T-helper 9 cell (primary cell): Measurements from ENCODE around the gene CTR9.

Experiments
- DNase-seq: peaks from one replicate; pipeline ENCODE4 v3.0.0-alpha.2; 2020

The CTR9 gene

DNA sequence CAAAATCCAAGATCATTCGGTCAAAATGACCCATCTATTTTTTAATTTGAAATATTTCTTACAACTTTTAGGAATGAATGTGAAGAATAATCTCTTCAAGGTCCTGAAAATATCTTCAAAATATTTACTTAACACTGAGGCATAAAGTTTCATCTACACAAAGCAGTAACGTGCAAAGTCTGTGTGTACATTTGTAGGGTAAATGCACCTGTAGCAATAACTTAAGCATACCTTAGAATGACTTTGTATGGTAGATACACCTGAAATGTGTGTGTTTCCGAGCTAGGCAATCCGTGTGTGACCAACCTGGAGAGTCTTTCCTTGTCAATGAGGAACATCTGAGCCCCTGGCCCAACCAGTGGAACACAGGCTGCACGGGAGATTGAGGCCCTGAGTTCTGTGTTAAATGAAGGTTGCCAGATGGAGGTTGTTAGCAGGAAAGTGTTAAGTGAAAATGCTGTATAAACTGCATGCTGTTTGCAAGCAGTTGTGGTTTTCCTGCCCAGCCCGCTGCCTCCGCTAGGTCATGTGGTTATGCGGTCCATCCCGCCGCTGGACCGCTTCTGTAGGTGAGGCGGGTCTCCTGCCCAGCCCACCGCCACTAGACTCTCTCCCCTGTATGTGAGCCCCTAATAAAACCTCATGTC is 7.6 kb upstream of the CTR9 start:
- peak; percentile 30 for DNase-seq

DNA sequence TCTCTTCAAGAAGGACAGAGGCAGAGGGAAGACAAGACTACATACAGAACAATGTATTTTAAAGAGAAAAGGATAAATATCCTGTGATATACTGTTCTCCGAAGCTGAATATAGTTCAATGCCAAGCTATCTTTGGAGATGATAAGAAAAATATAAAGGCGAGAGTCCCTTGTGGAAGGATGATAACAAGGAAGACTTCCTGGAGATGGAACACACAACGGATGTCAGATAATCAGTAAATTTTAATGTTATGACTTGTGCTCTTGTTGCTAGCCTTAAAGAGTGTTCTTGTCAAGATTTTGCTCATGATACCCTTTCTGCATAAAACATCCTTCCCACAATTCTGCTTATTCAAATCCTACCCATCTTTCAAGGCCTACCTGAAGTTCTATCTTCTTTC is 6.8 kb upstream of the CTR9 start:
- no peak for DNase-seq

DNA sequence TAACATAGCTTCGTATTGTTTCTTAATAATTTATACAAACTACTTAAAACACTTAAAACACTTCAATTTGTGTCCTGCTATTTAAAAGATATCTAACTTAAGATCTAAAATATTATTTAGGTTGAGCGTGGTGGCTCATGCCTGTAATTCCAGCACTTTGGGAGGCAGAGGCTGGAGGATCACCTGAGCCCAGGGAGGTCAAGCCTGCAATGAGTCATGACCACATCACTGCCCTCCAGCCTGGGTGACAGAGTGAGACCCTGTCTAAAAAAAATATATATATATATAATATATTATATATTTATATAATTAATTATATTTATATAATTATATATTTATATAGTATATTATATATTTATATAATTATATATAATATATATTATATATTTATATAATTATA is 4.2 kb upstream of the CTR9 start:
- no peak for DNase-seq

DNA sequence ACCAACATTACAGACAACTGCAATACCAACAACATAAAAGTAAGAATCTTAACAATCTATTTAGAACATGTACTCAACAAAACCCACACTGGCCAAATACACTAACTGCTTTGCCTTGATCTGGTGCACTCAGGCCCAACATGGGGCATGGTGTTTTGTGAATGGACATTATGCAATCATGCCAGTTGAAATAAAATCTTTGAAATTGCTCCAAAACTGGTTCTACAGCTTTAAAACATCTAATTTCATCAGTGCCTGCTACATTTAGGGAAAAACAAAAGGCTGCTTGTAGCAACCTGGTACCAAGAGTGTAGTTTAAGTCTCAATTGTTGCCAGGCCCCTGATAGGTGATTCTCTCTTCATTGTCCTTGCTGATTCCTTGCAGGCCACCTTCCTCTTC is 3.3 kb upstream of the CTR9 start:
- DNase-seq: no peak

DNA sequence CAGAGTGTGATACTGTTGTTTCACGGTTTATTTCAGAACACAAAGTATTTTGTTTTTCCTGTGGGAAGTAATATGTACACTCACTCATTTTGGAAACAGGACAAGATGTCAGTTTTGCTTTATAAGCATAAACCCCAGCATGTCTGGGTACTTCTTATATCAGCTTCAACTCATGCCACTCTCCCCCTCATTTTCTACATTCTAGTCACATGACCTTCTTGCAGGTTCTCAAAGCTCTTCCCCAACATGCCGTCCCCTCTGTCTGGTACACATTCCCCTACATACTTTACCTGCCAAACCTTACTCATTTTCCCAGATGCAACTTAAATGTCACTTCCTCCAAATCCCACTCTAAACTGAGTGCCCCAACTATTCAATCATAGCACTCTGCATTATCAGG is 1.6 kb upstream of the CTR9 start:
- DNase-seq: no peak

DNA sequence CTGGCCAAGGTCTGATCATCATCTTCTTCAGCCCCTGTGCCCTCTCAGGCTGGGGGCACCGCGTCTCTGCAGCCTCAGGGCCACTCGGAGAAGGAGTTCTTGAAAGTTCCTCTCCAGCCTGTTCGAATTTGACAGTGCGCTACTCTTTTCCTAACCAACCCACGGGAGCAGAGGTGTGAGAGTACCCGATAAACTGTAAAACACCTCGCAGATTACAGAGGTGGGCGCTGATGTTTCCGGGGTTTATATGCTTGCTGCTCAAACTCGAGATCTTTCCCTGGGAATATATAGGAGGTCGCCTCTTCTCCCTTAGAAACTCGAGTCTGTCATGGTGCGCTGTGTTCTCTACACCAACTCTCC is 515 bp downstream of the CTR9 start:
- DNase-seq: no peak

DNA sequence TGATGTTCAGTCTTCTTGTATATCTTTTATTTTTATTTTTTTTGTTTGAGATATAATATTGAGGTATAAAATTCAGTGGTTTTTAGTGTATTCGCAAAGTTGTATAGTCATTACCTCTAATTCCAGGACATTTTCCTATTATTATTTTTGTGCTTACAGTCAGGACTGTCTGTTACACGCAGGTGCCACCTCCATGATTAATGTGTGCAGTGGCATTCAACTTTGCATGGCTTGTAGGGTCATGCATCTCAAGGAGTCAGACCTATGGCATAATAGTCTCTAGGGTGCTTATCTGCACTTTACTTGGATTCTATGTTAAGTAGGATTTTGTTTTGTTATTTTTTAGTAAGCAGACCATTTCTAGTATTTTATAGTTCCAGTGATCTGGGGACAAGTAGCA is 1.0 kb downstream of the CTR9 start:
- DNase-seq: no peak

DNA sequence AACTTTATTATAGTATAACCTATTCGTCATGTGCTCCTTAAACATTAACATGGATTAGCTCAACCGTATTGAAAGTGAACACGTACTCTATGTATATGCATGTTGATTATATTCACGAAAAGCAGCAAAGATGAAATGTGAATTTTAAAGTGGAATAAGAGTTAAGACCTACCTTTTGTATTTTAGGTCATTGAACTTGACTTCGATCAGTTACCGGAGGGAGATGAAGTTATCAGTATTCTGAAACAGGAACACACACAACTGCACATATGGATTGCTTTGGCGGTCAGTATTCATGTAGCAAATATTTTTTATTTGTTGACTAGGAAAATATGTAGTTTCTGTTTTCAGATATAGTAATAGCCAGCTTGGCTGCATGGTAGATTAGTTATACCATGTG is 1.4 kb downstream of the CTR9 start:
- DNase-seq: no peak

DNA sequence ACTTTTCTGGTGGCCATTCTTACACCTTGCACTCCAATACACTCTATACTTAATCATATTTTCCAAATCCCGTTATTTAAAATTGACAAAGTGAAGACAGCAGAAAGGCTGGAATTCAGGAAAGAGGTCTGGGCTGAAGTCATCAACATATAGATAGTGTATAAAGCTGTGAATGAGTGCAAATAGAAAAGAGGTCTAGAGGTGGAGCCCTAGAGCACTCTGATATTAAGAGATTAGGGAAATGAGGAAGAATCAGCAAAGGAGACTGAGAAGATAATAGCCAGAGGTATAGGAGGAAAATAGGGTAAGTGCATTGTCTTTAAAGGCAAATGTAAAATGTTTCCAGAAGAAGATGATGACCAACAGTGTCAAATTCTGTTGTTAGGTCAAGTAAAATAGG is 7.9 kb downstream of the CTR9 start:
- DNase-seq: no peak

DNA sequence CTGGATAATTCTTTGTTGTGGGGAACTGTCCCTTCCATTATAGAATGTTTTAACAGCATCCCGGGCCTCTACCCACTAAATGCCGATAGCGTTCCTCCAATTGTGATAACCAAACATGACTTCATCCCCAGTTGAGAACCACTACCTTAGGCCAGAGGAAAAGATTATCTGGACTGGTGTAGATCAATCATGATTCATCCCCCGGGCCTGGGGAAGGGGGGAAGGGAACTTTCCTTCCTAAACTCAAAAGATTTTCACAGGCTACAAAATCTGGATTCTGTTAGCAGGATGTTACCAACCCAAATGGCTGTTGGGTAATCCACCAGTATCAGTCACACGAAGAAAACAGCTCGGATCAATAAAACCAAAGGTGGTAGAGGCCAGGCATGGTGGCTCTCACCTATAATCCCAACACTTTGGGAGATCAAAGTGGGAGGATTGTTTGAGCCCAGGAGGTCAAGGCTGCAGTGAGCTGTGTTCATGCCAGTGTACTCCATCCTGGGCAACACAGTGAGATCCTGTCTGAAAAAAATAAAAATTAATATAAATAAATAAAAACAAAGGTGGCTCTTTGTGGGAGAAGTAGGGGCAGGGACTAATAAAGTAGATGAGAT is 10.1 kb downstream of the CTR9 start:
- DNase-seq: no peak

DNA sequence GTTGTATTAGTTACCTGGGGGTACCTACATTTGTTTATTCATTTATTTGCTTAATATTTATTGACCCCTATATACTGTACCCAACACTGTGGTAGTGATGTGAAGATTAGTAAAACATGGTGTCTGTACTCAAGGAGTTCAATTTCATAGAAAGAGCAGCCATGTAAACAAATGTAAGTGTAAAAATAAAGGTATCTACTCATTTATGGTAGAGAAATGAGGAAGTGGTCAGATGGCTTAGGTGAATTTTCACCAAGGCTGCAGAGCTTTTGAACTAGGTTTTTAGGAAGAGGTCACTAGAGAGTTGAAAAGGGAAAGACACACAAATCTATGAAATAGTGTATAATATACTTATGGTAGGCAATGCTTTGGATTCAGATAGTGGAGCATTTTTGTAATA is 11.1 kb downstream of the CTR9 start:
- no peak for DNase-seq

DNA sequence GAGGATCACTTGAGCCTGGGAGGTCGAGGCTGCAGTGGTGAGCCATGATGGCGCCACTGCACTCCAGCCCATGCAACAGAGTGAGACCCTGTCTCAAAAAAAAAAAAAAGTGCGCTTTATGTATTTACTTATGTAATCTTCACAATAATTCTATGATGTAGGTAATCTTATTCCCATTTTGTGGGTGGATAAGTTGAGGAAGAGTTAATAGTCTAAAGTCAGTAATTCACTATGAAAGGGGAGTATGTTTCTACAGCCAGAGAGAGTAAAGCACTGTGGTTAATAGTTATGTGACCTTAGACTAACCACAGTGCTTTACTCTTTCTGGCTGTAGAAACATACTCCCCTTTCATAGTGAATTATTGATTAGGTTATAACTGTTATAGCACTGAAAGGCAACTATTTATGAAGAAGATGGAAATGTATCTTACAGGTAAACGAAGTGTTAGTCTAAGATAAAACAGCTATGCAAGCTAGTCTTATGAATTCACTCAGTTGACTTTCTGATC is 11.9 kb downstream of the CTR9 start:
- DNase-seq: no peak

DNA sequence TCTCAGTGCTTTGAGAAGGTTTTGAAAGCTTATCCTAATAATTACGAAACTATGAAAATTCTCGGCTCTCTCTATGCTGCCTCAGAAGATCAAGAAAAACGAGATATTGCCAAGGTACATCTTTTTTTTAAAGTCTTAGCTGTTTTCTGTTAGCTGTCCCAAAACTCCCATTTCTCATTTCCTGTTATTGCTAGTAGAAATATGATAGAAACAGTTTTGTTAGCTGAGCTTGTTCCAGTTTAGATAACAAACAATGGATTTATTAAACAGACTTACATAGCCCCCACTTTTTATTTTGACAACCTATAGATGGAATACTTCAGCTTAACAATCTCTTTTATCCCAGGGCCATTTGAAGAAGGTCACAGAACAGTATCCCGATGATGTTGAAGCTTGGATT is 12.7 kb downstream of the CTR9 start:
- DNase-seq: no peak

DNA sequence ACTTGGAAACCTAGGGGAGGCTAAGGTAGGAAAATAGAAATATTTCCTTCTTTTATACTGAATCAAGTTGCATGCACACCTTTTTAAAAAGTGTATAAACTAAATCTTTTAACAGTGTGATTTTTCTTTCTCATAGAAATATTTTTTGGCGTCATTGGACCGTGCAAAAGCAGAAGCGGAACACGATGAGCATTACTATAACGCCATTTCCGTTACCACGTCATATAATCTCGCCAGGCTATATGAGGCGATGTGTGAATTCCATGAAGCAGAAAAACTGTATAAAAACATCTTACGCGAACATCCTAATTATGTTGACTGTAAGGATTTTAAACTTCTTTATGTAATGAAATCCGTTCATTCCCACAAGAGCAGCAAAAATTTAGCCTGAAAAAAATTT is 13.4 kb downstream of the CTR9 start:
- no peak for DNase-seq

DNA sequence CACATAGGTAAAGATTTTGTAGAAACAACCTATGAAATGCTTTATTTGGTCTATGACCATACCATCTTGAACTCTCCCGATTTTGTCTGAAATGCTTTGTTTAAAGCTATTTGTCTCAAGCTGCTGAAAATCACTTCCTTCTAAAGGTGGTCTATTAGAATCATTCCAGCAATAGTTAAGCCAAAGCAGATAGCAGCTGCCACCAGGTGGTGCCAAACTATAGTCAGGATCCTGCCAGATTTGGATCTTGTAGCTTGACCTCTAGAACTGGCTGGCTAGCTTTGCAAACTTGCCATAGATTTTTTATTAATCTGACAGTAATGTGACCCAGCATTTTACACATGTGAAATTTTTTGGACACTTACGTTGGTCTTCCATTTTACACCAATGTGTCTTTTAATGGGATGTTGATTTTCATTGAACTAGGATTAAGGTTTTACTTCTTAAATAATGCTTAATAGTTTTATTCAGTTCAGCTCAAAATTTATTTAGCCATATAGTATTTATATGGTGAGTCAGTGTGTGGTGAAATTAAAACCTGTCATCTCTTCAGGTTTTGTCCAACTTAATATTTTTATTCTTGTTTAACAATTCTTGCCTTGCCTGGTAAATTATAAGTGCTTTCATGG is 19.7 kb downstream of the CTR9 start:
- DNase-seq: peak; percentile 10

DNA sequence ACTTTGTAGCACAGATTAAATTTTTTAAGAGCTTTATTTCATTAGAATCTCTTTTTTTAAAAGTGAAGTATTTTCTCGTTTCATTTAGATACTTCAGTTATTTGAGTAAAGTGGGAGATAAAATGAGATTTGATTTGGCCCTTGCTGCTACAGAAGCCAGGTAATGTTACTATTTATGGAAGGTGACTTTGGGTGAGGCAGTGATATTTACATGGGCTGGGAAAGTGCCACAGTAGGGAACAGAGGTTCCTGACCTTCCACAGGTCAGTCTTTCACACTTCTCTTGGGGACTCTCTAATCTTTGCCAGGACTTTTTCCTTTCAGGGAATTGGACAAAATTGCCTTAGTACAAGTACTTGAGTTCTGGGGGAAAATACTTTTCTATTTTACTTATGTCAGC is 20.4 kb downstream of the CTR9 start:
- no peak for DNase-seq

DNA sequence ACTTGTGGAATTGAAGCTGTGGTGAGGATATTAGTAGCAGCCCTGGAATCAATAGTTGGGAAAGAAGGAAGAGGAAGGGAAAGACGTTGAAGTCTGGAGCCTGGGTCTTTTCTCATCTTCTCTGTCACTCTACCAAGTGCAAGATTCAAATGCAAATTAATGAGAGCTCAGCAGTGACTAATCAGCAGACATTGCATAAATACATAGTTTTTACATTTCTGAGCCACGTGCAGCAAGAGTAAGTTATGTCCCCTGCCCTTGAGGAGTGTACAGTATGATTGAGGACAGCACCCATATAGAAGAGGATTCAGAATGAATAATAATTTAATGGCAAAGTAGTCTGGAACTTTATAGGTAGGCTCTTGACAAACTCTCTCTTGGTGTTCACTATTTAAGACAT is 23.8 kb downstream of the CTR9 start:
- no peak for DNase-seq

DNA sequence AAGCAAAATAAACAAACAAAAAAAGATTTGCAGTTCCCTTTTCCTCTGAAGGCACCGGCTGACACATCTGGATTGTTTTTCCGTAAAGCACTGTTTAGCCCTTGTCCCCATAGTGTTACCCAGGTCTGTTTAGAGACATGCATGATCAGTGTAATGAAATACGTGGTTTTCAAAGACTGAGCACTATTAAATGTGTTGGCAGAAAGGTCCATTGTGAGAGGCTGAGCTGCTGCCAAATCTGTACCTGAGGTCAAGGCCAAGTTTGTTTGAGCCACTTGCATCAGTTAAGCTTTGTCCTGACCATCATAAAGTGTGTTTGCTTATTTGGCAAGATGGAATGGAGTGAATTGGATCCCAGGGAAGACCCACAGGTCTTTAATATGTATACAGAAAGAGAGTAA is 26.3 kb downstream of the CTR9 start:
- no peak for DNase-seq

DNA sequence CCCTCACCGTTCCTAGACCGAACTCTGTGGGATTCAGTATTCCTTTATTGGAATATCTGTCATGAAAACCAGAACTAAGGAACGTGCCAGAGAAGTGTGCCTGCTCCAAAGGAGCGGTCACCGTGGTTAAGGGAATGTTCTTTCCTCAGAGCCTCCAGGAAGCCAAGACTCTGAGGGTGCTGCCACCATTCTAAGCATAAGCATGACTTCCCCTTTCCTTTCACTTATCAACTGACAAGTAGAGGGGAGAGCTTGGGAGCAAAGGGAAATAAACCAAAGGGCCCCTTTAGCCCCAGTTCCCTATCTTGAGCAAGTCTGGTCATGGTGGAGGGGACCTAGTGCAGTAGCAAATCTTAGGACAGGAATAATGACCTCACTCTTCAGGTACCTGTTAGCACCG is 26.8 kb downstream of the CTR9 start:
- DNase-seq: no peak

DNA sequence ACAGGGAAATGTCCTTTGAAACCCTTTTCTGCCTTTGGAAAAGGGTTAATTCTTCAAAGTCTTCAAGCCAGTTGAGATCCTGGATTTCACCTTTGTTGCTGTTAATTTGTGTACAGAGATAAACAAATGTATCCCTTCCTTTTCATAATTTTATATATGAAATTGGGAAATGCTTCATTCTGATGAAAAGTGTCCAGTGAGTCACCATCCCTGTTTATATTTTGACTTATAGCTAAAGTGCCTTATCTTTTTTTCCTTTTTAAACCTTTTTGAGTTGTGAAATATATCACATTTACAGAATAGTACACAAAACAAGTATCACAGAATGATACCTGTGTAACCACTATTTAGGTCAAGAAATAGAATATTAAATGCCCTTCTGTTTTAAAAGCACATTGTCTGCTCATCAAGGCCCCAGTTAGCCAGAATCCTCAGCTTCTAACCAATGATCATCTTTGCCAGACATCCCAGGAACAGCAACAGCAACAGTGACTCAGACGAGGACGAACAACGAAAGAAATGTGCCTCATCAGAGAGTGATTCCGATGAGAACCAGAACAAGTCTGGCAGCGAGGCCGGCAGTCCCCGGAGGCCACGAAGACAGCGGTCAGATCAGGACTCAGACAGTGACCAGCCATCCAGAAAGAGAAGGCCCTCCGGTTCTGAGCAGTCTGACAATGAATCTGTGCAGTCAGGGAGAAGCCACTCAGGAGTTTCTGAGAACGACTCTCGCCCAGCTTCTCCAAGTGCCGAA is 27.3 kb downstream of the CTR9 start:
- DNase-seq: no peak

DNA sequence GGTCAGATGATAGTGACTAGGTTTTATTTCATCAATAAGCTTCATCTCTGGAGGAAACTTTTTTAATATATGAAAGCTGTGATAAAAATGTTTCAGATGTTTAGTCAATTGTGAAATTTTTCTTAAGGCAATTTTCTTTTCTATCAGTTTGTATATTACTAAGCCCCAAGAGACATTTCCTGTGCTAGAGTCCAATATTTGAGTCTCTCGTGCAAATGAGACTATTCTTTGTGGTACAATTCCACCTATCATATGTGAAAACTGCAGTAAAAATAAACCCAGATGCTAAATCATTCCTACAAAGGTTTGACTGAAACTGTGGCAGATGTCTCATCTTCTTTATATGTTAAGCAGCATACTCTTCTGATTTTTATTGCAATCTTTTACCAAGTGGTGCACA is 28.0 kb downstream of the CTR9 start:
- no peak for DNase-seq

DNA sequence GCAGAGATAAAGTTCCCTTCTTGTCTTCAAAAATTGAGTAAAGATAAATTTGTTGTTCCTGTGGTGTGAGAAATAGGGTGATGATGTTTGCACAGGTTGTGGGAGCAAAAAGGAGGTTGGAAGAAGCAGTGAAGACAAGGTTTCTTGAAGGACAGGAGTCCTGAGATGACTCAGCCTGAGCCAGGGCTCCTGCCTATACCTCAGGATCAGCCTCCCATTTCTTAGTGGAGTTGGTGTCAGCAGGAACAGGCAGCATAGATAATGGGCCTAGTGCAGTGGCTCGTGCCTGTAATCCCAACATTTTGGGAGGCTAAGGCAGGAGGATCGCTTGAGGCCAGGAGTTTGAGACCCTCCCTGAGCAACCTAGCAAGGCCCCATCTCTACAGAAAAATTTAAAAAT is 29.0 kb downstream of the CTR9 start:
- no peak for DNase-seq

DNA sequence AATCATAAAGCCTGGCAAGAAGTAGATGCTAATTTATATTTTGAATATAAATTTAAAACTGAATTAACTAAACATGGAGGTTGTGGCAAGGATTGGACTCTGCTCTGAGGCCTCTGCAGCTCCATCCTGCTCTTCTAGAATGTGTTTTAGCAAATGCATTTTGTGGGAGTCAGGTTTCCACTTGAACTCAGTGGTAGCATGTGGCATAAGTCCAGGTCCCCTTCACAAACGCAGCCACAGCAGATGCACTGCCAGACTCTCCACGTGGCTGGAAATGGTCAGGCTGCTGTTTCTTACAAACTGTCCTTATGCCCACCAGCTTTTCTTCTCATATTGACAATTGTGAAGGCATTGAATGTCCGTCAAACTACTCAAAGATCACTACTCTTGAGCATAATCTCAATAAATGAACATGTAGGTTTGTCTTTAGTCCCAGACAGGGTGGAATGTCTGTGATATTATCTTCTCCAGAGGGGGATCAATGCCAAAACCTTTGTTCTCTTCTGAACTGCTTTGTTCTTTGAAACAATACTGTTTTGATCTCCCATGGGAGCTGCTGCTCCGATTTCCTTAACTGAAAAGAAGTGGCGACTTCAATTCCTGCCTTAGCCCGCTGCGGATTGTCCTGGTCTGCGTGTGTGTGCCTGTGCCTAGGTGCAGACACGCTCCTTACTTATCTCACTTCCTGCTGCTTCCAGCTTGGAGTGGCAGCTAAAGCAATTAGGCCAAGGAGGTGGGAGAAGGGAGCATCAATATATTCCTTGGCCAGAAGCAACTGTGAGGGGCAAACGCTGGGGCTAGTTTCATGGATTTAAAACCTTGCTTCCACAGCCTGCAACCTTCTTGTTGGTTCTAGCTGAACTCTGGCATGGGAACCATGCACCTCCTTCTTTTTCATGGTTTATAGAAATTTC is 33.4 kb downstream of the CTR9 start:
- no peak for DNase-seq
